Parietal lobe (tissue), 1 donor: ENCODE measurements around the gene CT45A10. TPM values are rescaled to one million over a fixed set of nuclear protein-coding genes. Genes with fewer than 3 reads are reported as not detected.

ENCODE experiments used
- total RNA-seq: library from RNA; depleted of rRNA; stranded (reverse); fragments of >200 nt; gene quantifications from one replicate; pipeline ENCODE4 v1.2.3, GENCODE V29; 2014

CT45A10 gene, protein sequence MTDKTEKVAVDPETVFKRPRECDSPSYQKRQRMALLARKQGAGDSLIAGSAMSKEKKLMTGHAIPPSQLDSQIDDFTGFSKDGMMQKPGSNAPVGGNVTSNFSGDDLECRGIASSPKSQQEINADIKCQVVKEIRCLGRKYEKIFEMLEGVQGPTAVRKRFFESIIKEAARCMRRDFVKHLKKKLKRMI
- not detected for total RNA-seq

DNA sequence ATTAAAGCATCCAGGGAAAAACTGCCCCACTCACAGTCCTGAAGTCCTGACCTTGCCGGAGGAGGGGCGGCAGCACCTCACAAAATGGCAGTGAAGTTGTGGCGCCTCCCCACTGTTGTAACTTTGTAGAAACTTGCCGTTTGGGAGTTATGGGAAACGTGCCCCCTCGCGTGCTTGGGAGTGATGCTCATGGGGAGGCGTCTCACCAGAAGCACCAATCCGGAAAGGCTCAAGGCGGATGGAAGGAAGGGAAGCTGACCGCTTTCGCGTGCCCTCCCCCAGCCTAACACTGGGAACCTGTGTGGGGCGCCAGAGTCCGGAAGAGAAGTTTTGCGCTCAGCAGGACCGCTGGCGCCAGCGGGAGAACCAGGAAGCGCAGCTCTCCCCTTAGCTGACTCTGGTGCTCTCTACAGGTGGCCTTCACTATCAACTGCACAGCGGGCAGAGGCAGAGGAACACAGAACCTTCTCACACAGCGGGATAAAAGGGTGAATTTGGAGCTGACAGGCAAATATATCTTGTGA is at the start of gene CT45A10, which contains the start of gene SAGE1:
Gene CT45A10, minus strand, starts transcription at position 151 of the 524 bp plus-strand sequence. CDS start 8,100 bp downstream, outside the sequence.
Gene SAGE1, plus strand, starts transcription at position 423 of the 524 bp plus-strand sequence. CDS start 2,527 bp downstream, outside the sequence.

DNA sequence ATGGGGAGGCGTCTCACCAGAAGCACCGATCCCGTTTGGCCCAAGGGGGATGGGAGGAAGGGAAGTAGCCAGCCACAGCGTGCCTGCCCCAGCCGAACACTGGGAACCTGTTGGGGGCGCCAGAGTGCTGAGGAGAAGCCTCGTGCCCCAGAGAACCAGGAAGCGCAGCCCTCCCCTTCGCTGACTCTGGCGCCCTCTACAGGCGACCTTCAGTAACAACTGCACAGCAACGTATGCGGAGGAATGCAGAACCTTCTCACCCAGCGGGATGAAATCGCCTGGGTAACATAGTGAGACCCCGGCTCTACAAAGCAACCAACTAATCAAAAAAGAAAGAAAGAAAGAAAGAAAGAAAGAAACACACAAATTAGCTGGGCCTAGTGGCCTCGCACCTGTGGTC is 21.5 kb downstream of the CT45A10 start, which contains the start of gene CT45A9:
Gene CT45A9, minus strand, starts transcription at position 101 of the 400 bp plus-strand sequence. CDS start 3,751 bp downstream, outside the sequence.

DNA sequence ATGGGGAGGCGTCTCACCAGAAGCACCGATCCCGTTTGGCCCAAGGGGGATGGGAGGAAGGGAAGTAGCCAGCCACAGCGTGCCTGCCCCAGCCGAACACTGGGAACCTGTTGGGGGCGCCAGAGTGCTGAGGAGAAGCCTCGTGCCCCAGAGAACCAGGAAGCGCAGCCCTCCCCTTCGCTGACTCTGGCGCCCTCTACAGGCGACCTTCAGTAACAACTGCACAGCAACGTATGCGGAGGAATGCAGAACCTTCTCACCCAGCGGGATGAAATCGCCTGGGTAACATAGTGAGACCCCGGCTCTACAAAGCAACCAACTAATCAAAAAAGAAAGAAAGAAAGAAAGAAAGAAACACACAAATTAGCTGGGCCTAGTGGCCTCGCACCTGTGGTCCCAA is 38.8 kb downstream of the CT45A10 start, which contains the start of gene CT45A8:
Gene CT45A8, minus strand, starts transcription at position 101 of the 400 bp plus-strand sequence. CDS start 3,755 bp downstream, outside the sequence.

DNA sequence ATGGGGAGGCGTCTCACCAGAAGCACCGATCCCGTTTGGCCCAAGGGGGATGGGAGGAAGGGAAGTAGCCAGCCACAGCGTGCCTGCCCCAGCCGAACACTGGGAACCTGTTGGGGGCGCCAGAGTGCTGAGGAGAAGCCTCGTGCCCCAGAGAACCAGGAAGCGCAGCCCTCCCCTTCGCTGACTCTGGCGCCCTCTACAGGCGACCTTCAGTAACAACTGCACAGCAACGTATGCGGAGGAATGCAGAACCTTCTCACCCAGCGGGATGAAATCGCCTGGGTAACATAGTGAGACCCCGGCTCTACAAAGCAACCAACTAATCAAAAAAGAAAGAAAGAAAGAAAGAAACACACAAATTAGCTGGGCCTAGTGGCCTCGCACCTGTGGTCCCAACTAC is 56.1 kb downstream of the CT45A10 start, which contains the start of gene CT45A7:
Gene CT45A7, minus strand, starts transcription at position 101 of the 400 bp plus-strand sequence. CDS start 3,747 bp downstream, outside the sequence.

Other genes with a start within 250 kb of the CT45A10 start
- gene CT45A1, start 179.8 kb downstream of the CT45A10 start, total RNA-seq, result not detected
- gene CT45A3, start 125.3 kb downstream of the CT45A10 start, total RNA-seq, result not detected
- not detected for gene CT45A5, start 107.9 kb downstream of the CT45A10 start, total RNA-seq
- gene CT45A6, start 90.7 kb downstream of the CT45A10 start, total RNA-seq, result not detected
- not detected for gene CT45A2, start 73.4 kb downstream of the CT45A10 start, total RNA-seq
- gene CT45A7, start 56.2 kb downstream of the CT45A10 start, total RNA-seq, result not detected
- not detected for gene CT45A8, start 38.9 kb downstream of the CT45A10 start, total RNA-seq
- gene CT45A9, start 21.6 kb downstream of the CT45A10 start, total RNA-seq, result not detected
- gene SAGE1, start 272 bp upstream of the CT45A10 start, total RNA-seq, result not detected
- 16.9 TPM for gene MMGT1, start 80.5 kb upstream of the CT45A10 start, total RNA-seq
- 95.2 TPM for gene SLC9A6, start 92.0 kb upstream of the CT45A10 start, total RNA-seq